Measurements from ENCODE around the gene TIAM2. TPM values are rescaled to one million over a fixed set of nuclear protein-coding genes. Genes with fewer than 3 reads are reported as not detected.

Gene TIAM2
- total and polyA plus RNA-seq, 2 experiments from 2014 or later, result 14.2 to 24.4 TPM

GRCh38 chr6:155245193-155245592 is 250.1 kb downstream of the TIAM2 start (continued):
- TF ChIP-seq REST (IDR thresholded peaks at IDR 0.05; ENCODE audit: unreplicated experiment) (no peak), EZH2 (IDR thresholded peaks at IDR 0.05; ENCODE audit: low read depth, unreplicated experiment) (no peak), NANOG (IDR thresholded peaks at IDR 0.05; ENCODE audit: borderline replicate concordance) (no peak), POLR2AphosphoS5 (IDR thresholded peaks at IDR 0.05; ENCODE audit: low read depth) (no peak), CTCF (conservative IDR thresholded peaks at IDR 0.05; ENCODE audit: low read depth in 2 of 2) (no peak), JUNB (IDR thresholded peaks at IDR 0.05; ENCODE audit: unreplicated experiment) (no peak), ZNF114 (CRISPR knock-in tag; IDR thresholded peaks at IDR 0.05) (no peak)

GRCh38 chr6:155245831-155246230 is 250.7 kb downstream of the TIAM2 start:
- H3K4me1 ChIP-seq (ENCODE audit: insufficient read depth), result 0 out of 2 replicates have a peak, but pooled peaks cover 3% of the 10 kb centered on the region
- H3F3A ChIP-seq (replicated peaks; ENCODE audit: low read depth), result peaks cover 4% of the 10 kb centered on the region; the same call in 1 of the 2 replicates
- no peaks in the 10 kb centered on the region for H3K9me2 ChIP-seq (ENCODE audit: insufficient read depth)
- H3K27ac Mint-ChIP-seq, result no peak overlapping the region; the same call in 1 of the 2 replicates
- H3K27me3 ChIP-seq (ENCODE audit: insufficient read depth), result no peaks in the 10 kb centered on the region
- no peak overlapping the region for H2AFZ ChIP-seq
- no peaks in the 10 kb centered on the region; the same call in 1 of the 2 replicates for H3K36me3 ChIP-seq (ENCODE audit: insufficient read depth)
- peaks cover 9% of the 10 kb centered on the region for H3K4me1 Mint-ChIP-seq
- H3K4me3 ChIP-seq, result no peak overlapping the region
- H3K27me3 Mint-ChIP-seq (ENCODE audit: insufficient read depth, low read depth, poor library complexity), result peaks cover 8% of the 10 kb centered on the region
- no peak overlapping the region for H3K27ac ChIP-seq (ENCODE audit: low read depth)
- peaks cover 77% of the 10 kb centered on the region for H3K36me3 Mint-ChIP-seq (ENCODE audit: low read depth)
- no peak overlapping the region for H3K4me2 ChIP-seq
- no peaks in the 10 kb centered on the region for H3K79me2 ChIP-seq (replicated peaks; ENCODE audit: insufficient read depth)
- no peak for ATAC-seq
- peaks cover 6% of the 10 kb centered on the region; the same call in 2 of the 3 replicates for H3K9me3 Mint-ChIP-seq
- H3K4me3 Mint-ChIP-seq, result no peak overlapping the region
- no peak for DNase-seq (ENCODE audit: low spot score)
- no peaks in the 10 kb centered on the region for H4K20me1 ChIP-seq (replicated peaks; ENCODE audit: insufficient read depth)
- TF ChIP-seq ZNF462 (CRISPR knock-in tag; IDR thresholded peaks at IDR 0.05), result no peak
- TF ChIP-seq ETS1 (IDR thresholded peaks at IDR 0.05), result no peak
- no peak for TF ChIP-seq POLR2AphosphoS5 (IDR thresholded peaks at IDR 0.05; ENCODE audit: low read depth)
- no peak for TF ChIP-seq STAT1 (IDR thresholded peaks at IDR 0.05; ENCODE audit: unreplicated experiment)
- TF ChIP-seq NANOG (IDR thresholded peaks at IDR 0.05; ENCODE audit: borderline replicate concordance), result no peak
- no peak for TF ChIP-seq CREB1 (CRISPR knock-in tag; IDR thresholded peaks at IDR 0.05; ENCODE audit: low read depth)
